ENCODE data around the gene C3orf62.
A peak's percentile ranks its signal among the peaks of the same experiment; 100 is the strongest.

C3orf62 gene

DNA sequence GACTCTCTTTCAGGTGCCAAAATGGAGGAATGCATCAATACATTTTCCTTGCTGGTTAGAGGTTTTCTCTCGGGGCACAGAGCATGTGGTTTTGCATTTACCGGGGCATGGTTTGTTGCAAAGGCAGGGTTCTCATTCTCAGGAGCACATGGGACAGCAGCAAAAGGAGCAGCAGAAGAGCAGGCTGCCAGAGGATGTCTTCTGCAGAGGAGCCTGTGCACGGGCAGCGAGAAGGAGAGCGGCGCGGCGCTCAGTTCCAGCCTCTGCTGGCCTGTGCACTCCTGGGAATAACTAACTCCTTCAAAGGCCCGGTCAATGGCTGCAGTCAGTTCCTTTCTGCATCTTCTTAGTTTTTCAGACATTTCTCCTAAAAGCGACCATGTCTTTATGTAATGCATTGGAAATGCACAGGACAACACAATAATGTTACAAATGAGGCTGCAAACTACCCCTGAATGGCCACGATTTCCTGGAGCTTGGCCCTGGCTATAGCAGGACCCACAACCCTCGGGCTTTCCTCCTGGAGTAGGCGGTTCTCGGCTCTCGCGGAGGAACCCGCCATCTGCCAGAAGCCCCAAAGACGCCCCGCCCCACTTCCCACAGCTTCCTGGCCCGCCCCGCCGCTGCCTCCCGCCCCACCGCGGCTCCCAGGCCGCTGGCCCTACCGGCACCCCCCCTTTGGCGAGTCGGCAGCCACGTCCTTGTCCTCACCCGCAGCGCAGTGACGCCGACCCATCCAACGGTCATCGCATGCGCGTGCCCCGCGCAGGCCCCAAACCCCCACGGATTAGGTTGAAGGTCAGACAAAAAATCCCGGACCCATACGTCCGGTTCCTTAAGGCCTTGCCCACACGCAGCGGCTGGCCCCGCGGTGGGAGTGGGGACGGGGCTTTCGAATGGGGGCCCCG lies at the start of gene C3orf62:
Gene C3orf62, minus strand, starts transcription at position 758 of the 908 bp plus-strand sequence. Its CDS starts 360 bp downstream, at position 398.
- peak; percentile 71 to 74 for DNase-seq

DNA sequence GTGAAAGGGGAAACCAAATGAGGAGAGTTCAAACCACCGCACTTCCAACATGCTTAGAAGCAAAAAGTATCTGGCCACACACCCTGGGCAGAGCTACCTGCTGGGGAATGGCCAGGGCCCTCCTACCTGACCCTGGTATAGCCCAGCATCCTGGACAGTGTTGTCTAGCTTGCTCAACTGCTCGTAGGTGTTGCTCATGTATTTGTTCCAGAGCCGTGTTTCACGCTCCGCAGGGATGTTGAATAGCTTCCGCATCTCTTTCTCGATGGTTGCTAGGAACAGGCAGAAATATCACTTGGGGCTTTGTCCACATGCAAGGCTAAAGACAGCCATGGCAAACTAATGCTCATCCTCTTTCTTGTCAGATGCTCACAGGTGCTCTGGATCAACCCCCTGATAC lies 47.7 kb upstream of the C3orf62 start:
- no peak for DNase-seq

- no peak for DNase-seq
Measured at GRCh38 chr3:49316696-49317457, 39.8 kb upstream of the C3orf62 start.

- DNase-seq: no peak
Measured at GRCh38 chr3:49313896-49314688, 37.1 kb upstream of the C3orf62 start.

- no peak for DNase-seq
Measured at GRCh38 chr3:49311283-49311682, 34.3 kb upstream of the C3orf62 start.

GRCh38 chr3:49310677-49311076 lies 33.6 kb upstream of the C3orf62 start:
- DNase-seq: no peak

- DNase-seq: no peak
Measured at GRCh38 chr3:49305608-49306007, 28.6 kb upstream of the C3orf62 start.

DNA sequence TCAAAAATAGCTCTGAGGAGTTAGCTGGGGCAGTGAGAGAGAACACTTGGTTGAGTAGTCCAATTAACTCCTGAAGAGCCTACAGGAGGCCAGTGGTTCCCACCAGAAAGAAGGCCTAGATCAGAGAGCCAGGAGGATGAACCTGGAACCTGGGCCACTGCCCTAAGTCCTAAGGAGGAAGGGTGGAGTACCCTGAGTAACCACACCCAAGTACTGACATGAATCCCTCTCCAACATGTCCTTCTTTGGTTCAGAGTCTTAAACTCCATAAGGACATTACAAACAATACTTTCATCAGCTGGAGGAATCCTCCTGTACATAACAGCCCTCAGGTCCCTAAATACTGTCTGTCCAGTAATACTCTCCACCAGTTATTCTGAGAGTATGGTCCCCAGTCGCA lies 25.6 kb upstream of the C3orf62 start:
- no peak for DNase-seq

- DNase-seq: no peak
Measured at GRCh38 chr3:49300595-49300994, 23.6 kb upstream of the C3orf62 start.

GRCh38 chr3:49298511-49298910 lies 21.5 kb upstream of the C3orf62 start:
- no peak for DNase-seq

DNA sequence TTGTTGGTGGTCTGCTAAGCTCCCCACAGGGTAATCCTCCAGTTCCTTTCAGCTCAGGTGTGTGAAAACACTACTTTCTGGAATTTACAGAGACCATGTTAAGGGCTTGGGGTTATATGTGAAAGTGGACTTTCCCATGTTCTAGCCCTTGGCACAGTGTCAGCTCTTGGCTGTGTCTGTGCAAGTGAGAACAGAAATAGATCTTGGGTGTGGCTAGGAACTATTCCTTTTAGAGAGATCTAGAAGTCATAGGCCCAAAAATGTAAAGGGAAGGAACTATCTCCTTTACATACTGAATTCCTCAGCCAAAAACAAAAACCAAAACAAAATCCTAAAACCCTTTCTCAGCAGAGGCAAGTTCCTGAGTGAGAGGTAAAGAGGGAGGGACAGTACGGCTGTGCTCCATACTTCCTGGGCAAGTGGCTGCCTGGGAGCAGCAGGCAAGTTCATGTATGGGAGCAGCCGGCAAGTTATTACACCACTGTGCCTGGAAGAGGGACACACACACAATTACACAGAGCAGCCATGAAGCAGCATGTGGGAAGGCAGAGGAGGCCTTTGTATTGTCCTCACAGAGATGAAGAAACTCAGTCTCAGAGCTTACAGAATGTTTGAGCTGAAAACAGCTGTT lies 19.9 kb upstream of the C3orf62 start:
- no peak for DNase-seq

DNA sequence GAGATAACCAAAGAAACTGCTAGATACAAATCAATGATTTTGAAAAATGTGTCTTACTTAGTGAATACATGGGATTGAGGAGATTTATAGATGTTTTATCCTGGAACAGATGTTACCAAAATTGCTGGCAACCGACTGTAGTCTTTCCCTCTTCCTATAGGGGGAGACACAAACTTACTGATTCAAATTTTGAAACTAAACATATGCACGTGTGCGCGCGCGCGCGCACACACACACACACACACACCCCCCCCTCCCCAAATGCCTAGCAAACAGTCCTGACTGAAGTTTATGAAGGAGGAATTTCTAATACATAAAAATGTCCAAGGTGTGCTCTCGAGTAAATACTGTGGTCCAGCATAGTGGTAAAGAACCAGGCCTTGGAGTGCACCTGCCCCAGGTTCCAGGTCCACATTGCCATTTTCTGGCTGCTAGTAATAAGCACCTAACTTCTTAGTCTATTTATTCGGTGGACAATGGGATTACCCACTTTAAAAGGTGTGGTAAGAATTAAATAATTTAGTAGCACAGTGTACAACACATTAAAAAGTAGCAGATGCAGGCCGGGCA lies 18.5 kb upstream of the C3orf62 start:
- peak; percentile 10 to 17 for DNase-seq

GRCh38 chr3:49294343-49294742 lies 17.3 kb upstream of the C3orf62 start:
- no peak for DNase-seq

GRCh38 chr3:49283997-49284396 lies 7.0 kb upstream of the C3orf62 start:
- no peak for DNase-seq

DNA sequence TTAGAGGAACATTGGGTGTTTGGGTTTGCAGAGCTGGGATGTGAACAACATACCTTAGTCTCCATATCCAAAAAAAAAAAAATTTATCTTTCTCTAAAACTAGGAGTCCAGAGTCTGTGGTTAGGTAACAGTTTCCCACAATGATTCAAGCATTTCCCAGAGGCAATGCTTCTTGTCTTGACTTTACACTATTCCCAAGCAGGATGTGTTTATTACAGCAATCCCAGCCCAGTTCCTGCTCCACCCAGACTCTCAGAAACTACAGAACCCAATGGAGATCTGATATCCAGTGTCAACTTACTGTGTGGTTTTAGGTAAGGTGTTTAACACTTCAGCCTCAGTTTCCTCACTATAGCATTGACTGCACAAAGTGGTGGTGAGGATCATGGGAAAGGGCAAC lies 2.3 kb upstream of the C3orf62 start:
- DNase-seq: no peak

- DNase-seq: no peak
Measured at GRCh38 chr3:49278548-49278947, 1.5 kb upstream of the C3orf62 start.

DNA sequence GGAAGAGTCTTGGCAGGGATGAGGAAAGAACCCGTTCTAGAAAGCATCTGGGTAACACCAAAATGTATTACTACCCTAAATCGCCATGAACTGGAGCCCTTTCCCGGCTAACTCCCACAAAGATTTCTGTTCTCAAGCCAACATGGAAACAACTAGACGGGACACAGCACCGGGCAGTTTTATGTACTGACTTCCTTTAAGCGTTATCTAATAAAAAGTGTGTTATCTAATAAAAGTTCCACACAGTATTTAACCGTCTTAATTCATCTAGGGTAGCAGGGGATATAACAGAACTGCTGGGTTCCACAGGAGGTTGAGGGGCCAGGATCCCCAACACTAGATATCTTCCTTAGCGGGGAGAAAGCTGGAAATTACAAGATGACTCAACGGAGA lies 347 bp upstream of the C3orf62 start:
- no peak for DNase-seq

DNA sequence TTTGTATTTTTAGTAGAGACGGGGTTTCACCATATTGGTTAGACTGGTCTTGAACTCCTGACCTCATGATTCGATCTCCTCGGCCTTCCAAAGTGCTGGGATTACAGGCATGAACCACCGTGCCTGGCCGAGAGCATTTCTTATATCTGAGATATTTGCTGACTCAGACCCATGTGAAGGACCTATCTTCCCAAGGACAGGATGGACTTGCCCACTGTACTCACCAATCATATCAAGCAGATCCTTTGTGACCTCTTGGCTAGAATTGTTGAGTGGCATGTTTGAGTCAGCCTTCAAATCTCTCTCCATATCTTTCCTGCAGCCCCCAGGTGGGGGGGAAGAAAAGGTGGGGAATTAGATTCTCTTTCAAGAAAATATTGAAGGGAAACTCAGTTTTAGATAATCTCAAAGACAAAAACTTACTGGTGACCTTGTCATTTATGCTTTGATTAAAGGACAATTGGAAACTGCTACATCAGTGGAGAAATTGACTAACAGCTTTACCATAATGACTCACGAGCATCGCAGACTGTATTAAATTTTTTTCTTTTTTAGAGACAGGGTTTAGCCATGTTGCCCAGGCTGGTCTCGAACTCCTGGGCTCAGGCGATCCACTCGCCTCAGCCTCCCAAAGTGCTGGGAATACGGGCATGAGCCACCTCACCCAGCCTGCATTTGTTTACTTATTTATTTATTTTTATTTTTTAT lies 3.1 kb downstream of the C3orf62 start:
- no peak for DNase-seq

GRCh38 chr3:49271047-49271446 lies 6.0 kb downstream of the C3orf62 start:
- DNase-seq: no peak

- no peak for DNase-seq
Measured at GRCh38 chr3:49270156-49270500, 6.9 kb downstream of the C3orf62 start.

DNA sequence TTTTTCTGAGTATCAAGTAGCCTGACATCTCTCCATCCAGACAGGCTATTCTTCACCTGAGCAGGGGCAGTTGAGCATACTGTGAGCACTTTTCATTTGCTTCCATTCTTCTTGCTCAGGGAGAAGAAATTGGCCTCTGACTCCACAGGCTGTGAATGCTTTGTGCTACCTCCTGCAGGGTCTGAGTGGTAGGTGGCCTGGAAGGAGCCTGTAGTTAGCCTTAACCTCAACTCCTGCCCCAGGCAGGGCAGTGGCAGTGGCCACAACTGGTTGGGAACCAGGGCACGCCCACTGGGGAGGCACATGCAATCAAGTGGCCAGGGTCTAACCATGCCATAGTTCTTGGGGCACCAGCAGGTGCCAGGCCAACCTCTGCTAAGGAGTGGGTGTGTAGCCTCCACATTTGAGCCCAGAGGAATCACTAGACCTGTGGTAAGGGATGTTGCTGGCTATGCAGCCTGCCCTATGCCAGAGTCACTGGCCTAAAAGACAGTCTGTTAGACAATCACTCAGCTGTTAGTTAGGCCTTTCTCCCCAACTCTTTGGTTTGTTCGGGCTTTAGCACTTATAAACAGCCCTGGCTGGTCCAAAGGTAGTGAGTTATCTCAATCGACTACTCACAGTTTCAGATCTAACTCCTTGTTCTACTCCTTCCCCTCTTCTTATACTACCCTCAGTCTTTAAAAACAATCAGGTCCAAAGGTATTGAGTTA lies 7.4 kb downstream of the C3orf62 start:
- DNase-seq: no peak

Data from stimulated activated CD4-positive, alpha-beta T cell treated with anti-CD3 and anti-CD28 coated beads, Interleukin-4, amount 100 ng/mL, for 4 hours (primary cell).